GM12878 (cell line): Measurements from ENCODE around the gene PDE6C. TPM values are rescaled to one million over a fixed set of nuclear protein-coding genes. Genes with fewer than 3 reads are reported as not detected.

ENCODE experiments used
- ATAC-seq: fragments of 200-7000 bp; cut with Tn5 transposase; 3 replicates; pipeline ENCODE4 v1.9.1; 2020; ENCODE audit warnings: mild to moderate bottlenecking, moderate library complexity
- BruUV-seq: library from RNA; stranded (reverse); fragments of 400-500 nt; replicated peaks from 2 replicates; lab custom pipeline; 2021; lab: Mats Ljungman, UMichigan
- CTCF ChIA-PET: fragments of 300-600 bp; sonication (Branson Sonifier 250); formaldehyde crosslinking; extraction: SDS; loops from one replicate; lab custom pipeline; 2021; ENCODE audit warnings: inconsistent platforms; lab: Yijun Ruan, JAX
- POLR2A ChIA-PET: fragments of 350-600 bp; formaldehyde crosslinking; extraction: SDS; loops from one replicate; lab custom pipeline; 2021; ENCODE audit warnings: inconsistent platforms; lab: Charles Lee
- RAD21 ChIA-PET: fragments of 300-600 bp; sonication (Branson Sonifier 250); formaldehyde crosslinking; loops from one replicate; lab custom pipeline; 2023; ENCODE audit warnings: antibody characterized with exemption; ENCODE audit not compliant: unreplicated experiment; lab: Charles Lee
- SMC1A ChIA-PET: fragments of 300-600 bp; sonication (Branson Sonifier 250); formaldehyde crosslinking; loops from one replicate; lab custom pipeline; 2023; ENCODE audit not compliant: unreplicated experiment, uncharacterized antibody; lab: Charles Lee
- DNase-seq: peaks from one replicate; pipeline ENCODE4 v3.0.0-alpha.2; 2011; ENCODE audit warnings: low read depth, low spot score
- FAIRE-seq: peaks from 3 replicates; lab custom pipeline; 2011; peaks lifted over from hg19 to GRCh38; lab: Jason Lieb, UNC
- H2AFZ ChIP-seq: 2 replicates; pipeline ENCODE4 v1.6.0; 2011; ENCODE audit warnings: low read depth, low read length, control low read depth; ENCODE audit not compliant: control insufficient read depth
- H3K27ac ChIP-seq: 2 replicates; pipeline ENCODE4 v1.5.1; 2011; ENCODE audit warnings: control low read depth; ENCODE audit not compliant: control insufficient read depth, insufficient read depth
- H3K27me3 ChIP-seq, 2 experiments: replicated peaks in 1 of 2; 2 replicates each; pipeline versions ENCODE4 v1.6.0 to v1.6.1; 2011; ENCODE audit warnings: low read length in 1 of 2; ENCODE audit not compliant: control insufficient read depth in 2 of 2, insufficient read depth in 2 of 2
- H3K36me3 ChIP-seq, 2 experiments: 2 replicates each; pipeline ENCODE4 v1.5.1; 2011; ENCODE audit warnings: low read length in 1 of 2; ENCODE audit not compliant: control insufficient read depth in 2 of 2, insufficient read depth in 2 of 2
- H3K4me1 ChIP-seq: 2 replicates; pipeline ENCODE4 v1.6.1; 2011; ENCODE audit warnings: mild to moderate bottlenecking, low read length, moderate library complexity, mixed read lengths; ENCODE audit not compliant: control insufficient read depth, insufficient read depth
- H3K4me2 ChIP-seq: 2 replicates; pipeline ENCODE4 v1.6.0; 2011; ENCODE audit warnings: control low read depth; ENCODE audit not compliant: control insufficient read depth, insufficient read depth
- H3K4me3 ChIP-seq: fragments of 200-600 bp; sonication (generic); 2 replicates; pipeline ENCODE4 v1.5.1; 2016
- H3K79me2 ChIP-seq: 2 replicates; pipeline ENCODE4 v1.6.0; 2011; ENCODE audit warnings: low read length; ENCODE audit not compliant: control insufficient read depth, insufficient read depth
- H3K9ac ChIP-seq: 2 replicates; pipeline ENCODE4 v1.8.0; 2011; ENCODE audit warnings: low read length, control low read depth, mixed read lengths; ENCODE audit not compliant: control insufficient read depth, insufficient read depth
- H3K9me3 ChIP-seq: replicated peaks from 3 replicates; pipeline ENCODE4 v1.5.1; 2011; ENCODE audit warnings: mild to moderate bottlenecking, low read length; ENCODE audit not compliant: control insufficient read depth, insufficient read depth
- H4K20me1 ChIP-seq: 2 replicates; pipeline ENCODE4 v1.6.0; 2011; ENCODE audit not compliant: control insufficient read depth, insufficient read depth
- ATF7 ChIP-seq: fragments of 450-650 bp; IDR thresholded peaks from 2 replicates; pipeline ENCODE4 v1.6.1; 2016; ENCODE audit warnings: low read depth, mild to moderate bottlenecking
- CBX3 ChIP-seq: fragments of 200-600 bp; sonication (generic); IDR thresholded peaks from 2 replicates; pipeline ENCODE4 v1.6.1; 2016; ENCODE audit warnings: low read depth, borderline replicate concordance
- CHD4 ChIP-seq: fragments of 200-600 bp; sonication (generic); IDR thresholded peaks from 2 replicates; pipeline ENCODE4 v1.6.1; 2016; ENCODE audit warnings: mild to moderate bottlenecking
- ESRRA ChIP-seq: IDR thresholded peaks from 2 replicates; pipeline ENCODE4 v1.6.1; 2012; ENCODE audit warnings: mild to moderate bottlenecking, low read length, improper control_type of control experiment
- NRF1 ChIP-seq: conservative IDR thresholded peaks from 2 replicates; pipeline ENCODE4 v1.6.1; 2011; ENCODE audit warnings: mild to moderate bottlenecking, low read depth, low read length, improper control_type of control experiment
- SMAD1 ChIP-seq: fragments of 450-650 bp; IDR thresholded peaks from 2 replicates; pipeline ENCODE4 v1.6.1; 2018; ENCODE audit warnings: mild to moderate bottlenecking, low read depth; ENCODE audit not compliant: partially characterized antibody
- WGBS: methylation state at CpG from one replicate; pipeline ENCODE4 v1.1.6; 2016; ENCODE audit warnings: low lambda C conversion rate; ENCODE audit not compliant: insufficient replicate concordance, insufficient coverage; ENCODE audit errors: missing lambda C conversion rate; 5-methylcytosine and 5-hydroxymethylcytosine counted together
- in situ Hi-C: fragments of 300-500 bp; cut with MboI; formaldehyde crosslinking; loops from 9 replicates; pipeline ENCODE4 v1.14.3; 2018; ENCODE audit warnings: mixed read lengths
- intact Hi-C: fragments of 100-400 bp; cut with micrococcal nuclease; formaldehyde crosslinking; loops from one replicate; pipeline ENCODE4 v1.14.2; 2022; ENCODE audit not compliant: unreplicated experiment
- polyA plus RNA-seq, 11 experiments: library from polyadenylated mRNA; depleted of rRNA in 4 of 11; unstranded in 6 of 11; stranded (reverse) in 5 of 11; fragments of >200 nt; fragmentation: Nextera tagmentation in 4 of 11; fragmentation: Illumina TruSeq in 1 of 11; extraction: Ambion mirVana in 4 of 11; extraction: Trizol in 1 of 11; gene quantifications; 1 replicate in 1 of 11; 2 replicates in 10 of 11; pipeline versions ENCODE4 v1.2.1 to v1.2.3, GENCODE V29; 2011 to 2016; ENCODE audit warnings: inconsistent platforms in 2 of 11, missing spikeins in 2 of 11, low read depth in 1 of 11
- total RNA-seq, 4 experiments: library from RNA; depleted of rRNA in 3 of 4; stranded (reverse); fragments of >200 nt in 3 of 4; fragmentation: Illumina TruSeq in 1 of 4; extraction: Trizol in 1 of 4; gene quantifications; 2 replicates each; pipeline versions ENCODE4 v1.2.1 to v1.2.3, GENCODE V29; 2013 to 2021
- TF ChIP-seq, protein P1 (sequence below): fragments of 450-650 bp; IDR thresholded peaks from 2 replicates; pipeline ENCODE4 v1.6.1; 2016; ENCODE audit warnings: mild to moderate bottlenecking
- TF ChIP-seq, protein P2 (sequence below): IDR thresholded peaks from 2 replicates; pipeline ENCODE4 v1.6.1; 2012; ENCODE audit warnings: mild to moderate bottlenecking, low read depth, low read length
- TF ChIP-seq, protein P3 (sequence below): fragments of 450-650 bp; IDR thresholded peaks from 2 replicates; pipeline ENCODE4 v1.6.1; 2018; ENCODE audit warnings: borderline replicate concordance, mild to moderate bottlenecking; ENCODE audit not compliant: partially characterized antibody

PDE6C gene
- total and polyA plus RNA-seq, 10 of the 15 experiments (the other 5 are each of a cell fraction or from before 2014, with no cell fraction given) = not detected

DNA sequence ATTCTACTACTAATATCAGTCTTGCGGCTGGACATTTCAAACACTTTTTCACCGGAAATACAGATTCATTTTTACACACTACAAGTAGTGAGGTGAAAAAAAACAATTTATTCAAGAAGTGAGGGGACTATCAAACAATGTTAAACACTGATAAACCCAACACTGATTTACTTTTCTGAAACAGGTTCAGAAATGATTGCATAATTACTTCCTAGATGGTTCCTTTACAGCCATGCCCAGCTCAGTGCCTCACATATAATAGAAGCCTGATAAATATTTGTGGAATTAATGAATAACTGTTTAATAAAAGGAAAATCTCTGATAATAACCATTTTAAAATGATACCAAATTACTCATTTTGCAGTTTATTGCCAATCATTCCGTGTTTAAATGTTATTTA is 55.5 kb downstream of the PDE6C start:
- intact Hi-C loops = no loop called here
- H3K79me2 ChIP-seq = no peaks in the 10 kb centered on the region
- no peaks in the 10 kb centered on the region for H3K9me3 ChIP-seq
- no peak overlapping the region for H3K27ac ChIP-seq
- H3K4me2 ChIP-seq = no peak overlapping the region
- FAIRE-seq (no peak), DNase-seq (no peak), ATAC-seq (no peak)
- ChIA-PET POLR2A (no interaction called here), SMC1A (no interaction called here), CTCF (no interaction called here), RAD21 (no interaction called here)
- 98% methylated on average over 3 of the region's 3 CpGs for WGBS
- no peaks in the 10 kb centered on the region for H4K20me1 ChIP-seq
- no TSS peak for BruUV-seq
- no peak overlapping the region for H3K9ac ChIP-seq
- H2AFZ ChIP-seq = no peak overlapping the region
- H3K36me3 ChIP-seq = peaks cover 0 to 8% of the 10 kb centered on the region in 2 experiments; a peak in 1 of 4 replicates
- in situ Hi-C loops = no loop called here
- no peaks in the 10 kb centered on the region for H3K4me1 ChIP-seq
- no peaks in the 10 kb centered on the region for H3K27me3 ChIP-seq
- no peak overlapping the region for H3K4me3 ChIP-seq
- TF ChIP-seq ESRRA (no peak), SMAD1 (no peak), CBX3 (no peak)
- TF ChIP-seq, protein P1, sequence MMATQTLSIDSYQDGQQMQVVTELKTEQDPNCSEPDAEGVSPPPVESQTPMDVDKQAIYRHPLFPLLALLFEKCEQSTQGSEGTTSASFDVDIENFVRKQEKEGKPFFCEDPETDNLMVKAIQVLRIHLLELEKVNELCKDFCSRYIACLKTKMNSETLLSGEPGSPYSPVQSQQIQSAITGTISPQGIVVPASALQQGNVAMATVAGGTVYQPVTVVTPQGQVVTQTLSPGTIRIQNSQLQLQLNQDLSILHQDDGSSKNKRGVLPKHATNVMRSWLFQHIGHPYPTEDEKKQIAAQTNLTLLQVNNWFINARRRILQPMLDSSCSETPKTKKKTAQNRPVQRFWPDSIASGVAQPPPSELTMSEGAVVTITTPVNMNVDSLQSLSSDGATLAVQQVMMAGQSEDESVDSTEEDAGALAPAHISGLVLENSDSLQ = no peak

DNA sequence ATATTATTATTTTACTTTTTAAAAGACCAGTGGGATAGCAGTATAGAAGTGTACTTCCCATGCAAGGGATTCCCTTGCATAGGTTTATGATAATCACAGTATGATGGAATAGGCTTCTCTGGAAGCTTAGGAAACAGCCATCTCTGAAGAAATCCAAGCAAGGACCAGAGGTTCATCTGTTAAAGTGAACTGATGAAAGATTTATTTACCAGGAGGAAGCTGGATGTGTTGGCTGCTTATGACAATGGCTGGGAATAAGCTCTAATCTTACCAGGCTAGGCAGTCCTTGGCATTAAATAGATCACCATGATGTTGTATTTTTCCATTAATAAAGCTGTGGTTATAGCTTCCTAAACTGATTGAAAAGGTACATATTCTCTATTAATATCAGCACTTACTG is 58.0 kb downstream of the PDE6C start:
- RAD21 ChIA-PET = no interaction called here
- H2AFZ ChIP-seq = no peak overlapping the region
- no peaks in the 10 kb centered on the region for H3K4me1 ChIP-seq
- H3K4me3 ChIP-seq = no peak overlapping the region
- H3K9ac ChIP-seq = no peak overlapping the region
- DNase-seq (no peak), ATAC-seq (no peak), FAIRE-seq (no peak)
- no peaks in the 10 kb centered on the region for H3K79me2 ChIP-seq
- in situ Hi-C loops (no loop called here), intact Hi-C loops (no loop called here)
- no peak overlapping the region for H3K27ac ChIP-seq
- SMC1A ChIA-PET = interaction anchor here (0.8 to 1.6 kb wide), 5 partner anchors 10 to 145 kb away, joined by 3 to 5 read pairs (median 4); no protein-coding TSS in a partner anchor
- H3K9me3 ChIP-seq = no peaks in the 10 kb centered on the region
- H3K4me2 ChIP-seq = no peak overlapping the region
- POLR2A ChIA-PET = interaction anchor here (0.6 kb wide), 1 partner anchor 14 kb away, joined by 5 read pairs; no protein-coding TSS in a partner anchor
- no TSS peak for BruUV-seq
- H3K36me3 ChIP-seq = peaks cover 0 to 5% of the 10 kb centered on the region in 2 experiments; a peak in 1 of 4 replicates
- no peaks in the 10 kb centered on the region for H3K27me3 ChIP-seq
- no peaks in the 10 kb centered on the region for H4K20me1 ChIP-seq
- CTCF ChIA-PET = interaction anchor here (1.1 to 1.8 kb wide), 4 partner anchors 9 to 37 kb away, joined by 3 to 14 read pairs (median 4); no protein-coding TSS in a partner anchor
- TF ChIP-seq, protein P2, sequence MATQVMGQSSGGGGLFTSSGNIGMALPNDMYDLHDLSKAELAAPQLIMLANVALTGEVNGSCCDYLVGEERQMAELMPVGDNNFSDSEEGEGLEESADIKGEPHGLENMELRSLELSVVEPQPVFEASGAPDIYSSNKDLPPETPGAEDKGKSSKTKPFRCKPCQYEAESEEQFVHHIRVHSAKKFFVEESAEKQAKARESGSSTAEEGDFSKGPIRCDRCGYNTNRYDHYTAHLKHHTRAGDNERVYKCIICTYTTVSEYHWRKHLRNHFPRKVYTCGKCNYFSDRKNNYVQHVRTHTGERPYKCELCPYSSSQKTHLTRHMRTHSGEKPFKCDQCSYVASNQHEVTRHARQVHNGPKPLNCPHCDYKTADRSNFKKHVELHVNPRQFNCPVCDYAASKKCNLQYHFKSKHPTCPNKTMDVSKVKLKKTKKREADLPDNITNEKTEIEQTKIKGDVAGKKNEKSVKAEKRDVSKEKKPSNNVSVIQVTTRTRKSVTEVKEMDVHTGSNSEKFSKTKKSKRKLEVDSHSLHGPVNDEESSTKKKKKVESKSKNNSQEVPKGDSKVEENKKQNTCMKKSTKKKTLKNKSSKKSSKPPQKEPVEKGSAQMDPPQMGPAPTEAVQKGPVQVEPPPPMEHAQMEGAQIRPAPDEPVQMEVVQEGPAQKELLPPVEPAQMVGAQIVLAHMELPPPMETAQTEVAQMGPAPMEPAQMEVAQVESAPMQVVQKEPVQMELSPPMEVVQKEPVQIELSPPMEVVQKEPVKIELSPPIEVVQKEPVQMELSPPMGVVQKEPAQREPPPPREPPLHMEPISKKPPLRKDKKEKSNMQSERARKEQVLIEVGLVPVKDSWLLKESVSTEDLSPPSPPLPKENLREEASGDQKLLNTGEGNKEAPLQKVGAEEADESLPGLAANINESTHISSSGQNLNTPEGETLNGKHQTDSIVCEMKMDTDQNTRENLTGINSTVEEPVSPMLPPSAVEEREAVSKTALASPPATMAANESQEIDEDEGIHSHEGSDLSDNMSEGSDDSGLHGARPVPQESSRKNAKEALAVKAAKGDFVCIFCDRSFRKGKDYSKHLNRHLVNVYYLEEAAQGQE = no peak
- TF ChIP-seq NRF1 (no peak), ATF7 (no peak), CHD4 (no peak)
- TF ChIP-seq, protein P3, sequence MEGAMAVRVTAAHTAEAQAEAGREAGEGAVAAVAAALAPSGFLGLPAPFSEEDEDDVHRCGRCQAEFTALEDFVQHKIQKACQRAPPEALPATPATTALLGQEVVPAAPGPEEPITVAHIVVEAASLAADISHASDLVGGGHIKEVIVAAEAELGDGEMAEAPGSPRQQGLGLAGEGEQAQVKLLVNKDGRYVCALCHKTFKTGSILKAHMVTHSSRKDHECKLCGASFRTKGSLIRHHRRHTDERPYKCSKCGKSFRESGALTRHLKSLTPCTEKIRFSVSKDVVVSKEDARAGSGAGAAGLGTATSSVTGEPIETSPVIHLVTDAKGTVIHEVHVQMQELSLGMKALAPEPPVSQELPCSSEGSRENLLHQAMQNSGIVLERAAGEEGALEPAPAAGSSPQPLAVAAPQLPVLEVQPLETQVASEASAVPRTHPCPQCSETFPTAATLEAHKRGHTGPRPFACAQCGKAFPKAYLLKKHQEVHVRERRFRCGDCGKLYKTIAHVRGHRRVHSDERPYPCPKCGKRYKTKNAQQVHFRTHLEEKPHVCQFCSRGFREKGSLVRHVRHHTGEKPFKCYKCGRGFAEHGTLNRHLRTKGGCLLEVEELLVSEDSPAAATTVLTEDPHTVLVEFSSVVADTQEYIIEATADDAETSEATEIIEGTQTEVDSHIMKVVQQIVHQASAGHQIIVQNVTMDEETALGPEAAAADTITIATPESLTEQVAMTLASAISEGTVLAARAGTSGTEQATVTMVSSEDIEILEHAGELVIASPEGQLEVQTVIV = no peak
